GM20000 (cell line): ENCODE results near the gene LRRC8B.

ENCODE experiments used
- DNase-seq: peaks from one replicate; pipeline ENCODE4 v3.0.0; 2012; ENCODE audit warnings: low spot score
- TF ChIP-seq, protein P1 (sequence below): IDR thresholded peaks from 2 replicates; pipeline ENCODE4 v1.5.1; 2012; ENCODE audit warnings: mild to moderate bottlenecking, control low read depth; ENCODE audit errors: extremely low read depth, missing control alignments

Gene LRRC8B

DNA sequence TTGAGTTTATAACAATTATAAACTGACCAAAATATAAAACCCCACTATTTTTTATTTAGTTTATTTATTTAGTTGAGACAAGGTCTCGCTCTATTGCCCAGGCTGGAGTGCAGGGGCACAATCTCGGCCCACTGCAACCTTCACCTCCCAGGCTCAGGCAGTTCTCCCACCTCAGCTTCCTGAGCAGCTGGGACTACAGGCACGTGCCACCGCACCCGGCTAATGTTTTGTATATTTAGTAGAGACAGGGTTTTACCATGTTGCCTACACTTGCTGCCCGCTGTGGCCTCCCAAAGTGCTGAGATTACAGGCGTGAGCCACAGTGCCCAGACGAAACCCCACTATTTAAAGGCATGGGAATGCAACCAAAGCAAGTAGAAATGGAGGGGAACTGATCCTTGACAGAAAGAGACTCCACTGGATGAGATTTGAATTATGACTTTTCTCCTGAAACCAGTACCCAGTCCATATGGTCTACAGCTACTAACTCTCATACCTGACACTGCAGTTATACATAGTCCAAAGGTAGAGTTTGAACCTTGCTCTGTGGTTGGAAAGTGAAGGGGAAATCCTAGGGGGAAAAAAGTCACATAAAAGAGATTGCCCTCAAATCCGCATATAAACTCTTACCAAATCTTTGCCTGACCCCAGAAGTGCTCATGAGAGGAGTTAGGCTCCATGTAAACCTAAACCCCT, 119.6 kb downstream of the LRRC8B start:
- no peak for DNase-seq
- TF ChIP-seq, protein P1, sequence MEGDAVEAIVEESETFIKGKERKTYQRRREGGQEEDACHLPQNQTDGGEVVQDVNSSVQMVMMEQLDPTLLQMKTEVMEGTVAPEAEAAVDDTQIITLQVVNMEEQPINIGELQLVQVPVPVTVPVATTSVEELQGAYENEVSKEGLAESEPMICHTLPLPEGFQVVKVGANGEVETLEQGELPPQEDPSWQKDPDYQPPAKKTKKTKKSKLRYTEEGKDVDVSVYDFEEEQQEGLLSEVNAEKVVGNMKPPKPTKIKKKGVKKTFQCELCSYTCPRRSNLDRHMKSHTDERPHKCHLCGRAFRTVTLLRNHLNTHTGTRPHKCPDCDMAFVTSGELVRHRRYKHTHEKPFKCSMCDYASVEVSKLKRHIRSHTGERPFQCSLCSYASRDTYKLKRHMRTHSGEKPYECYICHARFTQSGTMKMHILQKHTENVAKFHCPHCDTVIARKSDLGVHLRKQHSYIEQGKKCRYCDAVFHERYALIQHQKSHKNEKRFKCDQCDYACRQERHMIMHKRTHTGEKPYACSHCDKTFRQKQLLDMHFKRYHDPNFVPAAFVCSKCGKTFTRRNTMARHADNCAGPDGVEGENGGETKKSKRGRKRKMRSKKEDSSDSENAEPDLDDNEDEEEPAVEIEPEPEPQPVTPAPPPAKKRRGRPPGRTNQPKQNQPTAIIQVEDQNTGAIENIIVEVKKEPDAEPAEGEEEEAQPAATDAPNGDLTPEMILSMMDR = no peak

DNA sequence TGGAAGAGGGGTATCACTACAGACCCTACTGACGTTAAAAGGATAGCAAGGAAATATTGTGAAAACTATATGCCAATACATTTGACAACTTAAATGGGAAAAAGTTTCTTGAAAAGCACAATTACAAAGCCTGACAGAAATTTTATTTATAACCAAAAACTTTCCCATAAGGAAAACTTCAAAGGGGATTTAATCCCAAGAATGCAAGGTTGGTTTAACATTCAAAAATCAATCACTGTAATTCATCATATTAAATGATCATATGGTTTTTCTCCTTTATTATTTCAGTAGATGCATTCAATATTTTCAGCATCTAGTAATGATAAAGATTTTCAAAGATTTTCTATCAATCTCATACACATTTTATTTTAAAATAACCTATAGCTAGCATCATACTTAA, 121.6 kb downstream of the LRRC8B start:
- DNase-seq = no peak
- TF ChIP-seq, protein P1 = no peak
